8988T (cell line): ENCODE measurements around the gene URI1.
"Not testable (repeated sequence)": the region's sequence is repeated elsewhere in the genome, so short reads cannot be mapped to it uniquely, and the experiment has no call there.

Experiments used
- DNase-seq: peaks from one replicate; pipeline ENCODE4 v3.0.0; 2011

Gene URI1

DNA sequence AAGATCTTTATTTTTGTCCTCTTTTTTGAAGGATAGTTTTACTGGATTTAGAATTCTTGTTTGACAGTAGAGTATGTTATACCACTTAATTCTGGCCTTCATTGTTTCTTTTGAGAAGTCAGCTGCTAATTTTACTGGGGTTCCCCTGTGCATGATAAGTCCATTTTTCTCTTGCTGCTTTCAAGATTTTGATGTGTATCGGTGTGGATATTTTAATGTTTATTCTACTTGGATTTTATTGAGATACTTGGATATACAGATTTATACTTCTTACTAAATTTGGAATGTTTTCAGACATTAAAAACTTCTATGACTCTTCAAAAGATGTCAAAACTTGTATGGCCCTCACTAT, 86.9 kb downstream of the URI1 start:
- DNase-seq: no peak

DNA sequence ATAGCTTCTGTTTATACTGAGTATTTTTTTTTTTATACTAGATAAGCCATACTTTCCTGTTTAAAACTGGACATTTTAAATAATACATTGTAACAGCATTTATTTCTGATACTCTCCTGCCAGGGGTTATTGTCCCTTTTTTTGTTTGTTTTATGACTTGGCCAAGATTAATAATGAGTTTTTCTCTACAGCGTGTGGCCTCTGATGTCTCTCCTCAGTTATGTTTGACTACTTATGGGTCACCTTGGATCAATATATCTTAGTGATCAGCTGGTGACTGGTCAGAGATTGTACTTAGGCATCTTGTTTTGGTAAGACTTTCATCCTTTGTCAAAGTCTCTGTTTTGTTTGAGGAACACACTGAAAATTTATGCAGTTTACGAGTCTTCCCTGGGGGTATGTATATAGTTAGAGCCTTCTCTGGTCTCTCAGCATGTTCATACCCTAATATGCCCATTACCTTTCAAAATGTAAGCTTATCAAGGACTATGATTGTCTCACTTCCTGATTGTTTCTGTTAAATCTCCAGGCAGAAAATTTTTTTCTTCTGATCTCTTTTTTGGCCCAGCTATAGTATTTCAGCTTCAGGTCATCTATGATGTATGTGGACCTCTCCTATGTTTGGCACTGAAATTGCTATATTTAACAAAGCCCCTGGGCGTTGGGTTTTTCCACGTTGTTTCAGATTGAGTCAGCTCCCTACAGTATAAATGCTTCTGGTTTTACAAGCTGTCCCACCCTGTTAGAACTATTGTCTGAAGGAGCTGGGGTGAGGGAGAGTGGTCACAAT, 87.9 kb downstream of the URI1 start:
- no peak for DNase-seq

DNA sequence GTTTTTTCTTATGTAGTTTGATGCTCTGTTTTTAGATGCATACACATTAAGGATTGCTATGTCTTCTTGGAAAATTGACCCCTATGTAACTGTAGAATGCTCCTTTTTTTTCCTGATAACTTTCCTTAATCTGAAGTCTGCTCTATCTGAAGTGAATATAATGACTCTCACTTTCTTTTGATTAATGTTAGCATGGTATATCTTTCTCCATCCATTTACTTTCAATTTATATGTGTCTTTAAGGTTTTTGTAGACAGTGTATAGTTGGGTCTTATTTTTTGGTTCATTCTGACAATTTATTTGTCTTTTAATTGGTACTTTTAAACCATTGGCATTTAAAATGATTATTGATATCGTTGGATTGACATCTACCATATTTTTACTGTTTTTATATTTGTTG, 92.3 kb downstream of the URI1 start:
- DNase-seq: no peak

DNA sequence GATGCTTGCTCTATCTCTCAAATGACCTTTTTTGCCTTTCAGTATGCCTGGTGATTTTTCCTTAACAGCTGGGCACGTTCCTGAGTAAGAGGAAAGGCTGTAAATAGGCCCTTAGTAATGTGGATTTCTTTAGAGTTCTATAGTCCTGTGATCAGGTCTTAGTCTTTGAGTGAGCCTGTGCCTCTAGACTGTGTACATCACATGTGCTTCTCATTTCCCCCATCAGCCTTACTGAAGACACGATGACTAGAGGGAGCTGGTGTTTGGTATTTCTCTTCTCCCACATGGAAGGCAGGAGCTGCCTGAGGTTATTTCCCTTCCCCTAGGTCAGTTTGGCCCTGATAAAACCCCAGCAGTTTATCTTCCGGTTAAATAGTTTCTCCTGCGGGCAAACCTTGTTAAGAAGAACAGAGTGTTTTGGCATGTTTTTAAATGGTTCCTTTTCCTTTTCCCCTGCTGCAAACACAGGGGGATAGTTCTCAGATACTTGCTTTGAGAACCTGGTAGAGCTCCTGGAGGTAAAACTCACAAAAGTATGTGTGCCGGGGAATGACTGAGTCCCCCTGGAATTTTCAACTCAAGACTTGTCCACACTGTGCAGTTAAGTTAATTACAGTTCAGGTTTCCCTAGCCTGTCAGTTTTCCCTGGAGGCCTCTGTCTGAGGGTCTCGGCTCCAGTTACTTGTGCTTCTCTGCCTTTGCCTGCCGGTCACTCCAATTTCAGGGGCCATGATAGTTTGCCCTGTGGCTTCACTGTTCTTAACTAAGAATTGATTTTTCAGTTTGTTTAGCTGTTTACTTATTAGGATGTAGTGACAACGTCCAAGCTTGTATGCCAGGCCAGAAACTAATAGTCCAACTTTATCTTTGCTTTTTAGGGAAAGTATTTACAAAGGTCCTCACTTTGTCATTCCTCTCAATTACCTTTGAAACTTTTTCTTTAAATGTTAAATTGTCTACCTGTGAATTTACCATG, 94.4 kb downstream of the URI1 start:
- no peak for DNase-seq

DNA sequence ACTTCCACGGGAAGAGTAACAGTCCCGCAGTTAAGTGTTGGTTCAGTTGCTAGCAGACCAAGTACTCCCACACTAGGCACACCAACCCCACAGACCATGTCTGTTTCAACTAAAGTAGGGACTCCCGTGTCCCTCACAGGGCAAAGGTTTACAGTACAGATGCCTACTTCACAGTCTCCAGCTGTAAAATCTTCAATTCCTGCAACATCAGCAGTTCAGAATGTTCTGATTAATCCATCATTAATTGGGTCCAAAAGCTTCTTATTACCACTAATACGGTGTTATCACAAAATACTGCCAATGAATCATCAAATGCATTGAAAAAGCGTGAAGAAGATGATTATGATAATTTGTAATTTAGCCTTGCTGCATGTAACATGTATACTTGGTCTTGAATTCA, 95.8 kb downstream of the URI1 start:
- DNase-seq: no peak

DNA sequence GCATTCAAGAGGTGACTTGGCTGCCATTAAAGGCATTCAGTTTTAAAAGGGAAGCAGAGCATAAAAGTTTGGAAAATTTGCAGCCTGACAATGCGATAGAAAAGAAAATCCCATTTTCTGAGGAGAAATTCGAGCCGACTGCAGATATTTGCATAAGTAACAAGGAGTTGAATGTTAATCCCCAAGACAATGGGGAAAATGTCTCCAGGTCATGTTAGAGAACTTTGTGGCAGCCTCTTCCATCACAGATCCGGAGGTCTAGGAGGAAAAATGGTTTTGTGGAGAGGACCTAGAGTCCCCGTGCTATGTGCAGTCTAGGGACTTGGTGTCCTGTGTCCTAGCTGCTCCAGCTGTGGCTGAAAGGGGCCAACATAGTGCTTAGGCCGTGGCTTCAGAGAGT, 99.9 kb downstream of the URI1 start:
- DNase-seq: not testable (repeated sequence)

DNA sequence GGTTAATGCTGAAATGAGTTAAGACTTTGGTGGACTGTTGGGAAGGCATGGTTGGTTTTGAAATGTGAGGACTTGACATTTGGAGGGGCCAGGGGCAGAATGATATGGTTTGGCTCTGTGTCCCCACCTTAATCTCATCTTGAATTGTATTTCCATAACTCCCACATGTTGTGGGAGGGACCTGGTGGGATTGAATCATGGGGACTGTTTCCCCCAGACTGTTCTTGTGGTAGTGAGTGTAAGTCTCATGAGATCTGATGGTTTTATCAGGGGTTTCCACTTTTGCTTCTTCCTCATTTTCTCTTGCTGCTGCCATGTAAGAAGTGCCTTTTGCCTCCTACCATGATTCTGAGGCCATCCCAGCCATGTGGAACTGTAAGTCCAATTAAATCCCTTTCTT, 101.0 kb downstream of the URI1 start:
- not testable (repeated sequence) for DNase-seq

DNA sequence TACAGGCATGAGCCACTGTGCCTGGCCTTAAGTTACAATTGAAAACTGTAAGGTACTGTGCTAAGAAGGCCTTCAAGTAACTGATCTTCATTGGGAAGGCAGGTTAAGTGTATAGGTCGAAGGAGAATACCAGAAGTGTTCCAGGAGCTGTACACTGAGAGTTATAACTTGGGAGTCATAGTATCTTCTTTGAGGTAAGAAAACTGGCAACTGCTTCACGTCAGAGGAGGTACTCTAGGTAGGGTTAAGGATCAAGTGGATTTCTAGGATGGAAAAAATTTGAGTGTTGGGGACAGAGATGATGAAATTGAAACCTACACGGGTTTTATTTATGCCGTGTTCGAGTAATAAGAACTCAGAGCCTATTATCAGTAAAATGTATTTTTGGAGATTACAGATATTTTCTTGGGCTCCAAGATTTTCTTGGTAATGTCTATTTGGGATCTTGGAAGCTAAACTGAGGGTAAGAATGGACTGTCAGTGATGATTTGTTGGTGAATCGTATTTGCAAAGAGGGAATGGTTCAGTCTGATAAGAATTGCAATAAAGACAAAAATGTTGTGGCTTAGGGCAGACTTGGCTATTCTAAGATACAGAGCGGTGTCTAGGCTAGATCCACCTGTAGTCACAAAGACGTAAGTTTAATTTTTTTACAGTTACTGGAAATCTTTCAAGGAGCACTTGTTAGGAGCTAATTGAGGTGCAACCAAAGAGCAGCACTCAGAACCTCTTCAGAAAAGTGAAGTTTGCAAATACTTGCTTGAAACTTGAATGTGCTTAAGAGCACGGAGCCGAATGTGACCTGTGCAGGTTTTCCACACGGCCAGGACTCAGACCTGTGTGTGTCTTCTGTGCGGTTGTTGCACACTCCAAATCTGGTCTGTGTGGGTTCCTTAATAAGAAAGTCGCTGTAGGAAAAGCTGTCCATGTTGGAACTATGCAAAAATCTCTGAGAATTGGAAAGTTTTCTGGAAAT, 102.5 kb downstream of the URI1 start:
- DNase-seq: no peak

DNA sequence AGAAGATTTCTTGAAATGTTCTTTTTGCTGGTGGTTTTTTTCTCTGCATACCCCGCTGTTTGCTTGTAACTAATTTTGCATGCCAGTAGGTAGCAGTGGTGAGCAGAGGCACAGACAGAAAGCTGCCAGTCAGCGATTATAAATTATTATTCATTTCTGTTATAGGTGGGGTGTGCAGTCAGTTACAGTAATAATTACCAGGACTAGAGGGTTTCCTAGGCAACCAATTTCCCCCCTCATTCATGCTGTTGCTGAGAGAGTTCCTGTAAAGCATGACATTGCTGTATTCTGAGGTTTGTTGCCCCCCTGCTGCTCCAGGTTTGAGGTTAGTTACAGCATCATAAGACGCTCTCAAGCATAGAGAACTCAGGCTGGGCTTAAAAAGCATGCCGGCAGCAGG, 104.5 kb downstream of the URI1 start:
- DNase-seq: no peak

DNA sequence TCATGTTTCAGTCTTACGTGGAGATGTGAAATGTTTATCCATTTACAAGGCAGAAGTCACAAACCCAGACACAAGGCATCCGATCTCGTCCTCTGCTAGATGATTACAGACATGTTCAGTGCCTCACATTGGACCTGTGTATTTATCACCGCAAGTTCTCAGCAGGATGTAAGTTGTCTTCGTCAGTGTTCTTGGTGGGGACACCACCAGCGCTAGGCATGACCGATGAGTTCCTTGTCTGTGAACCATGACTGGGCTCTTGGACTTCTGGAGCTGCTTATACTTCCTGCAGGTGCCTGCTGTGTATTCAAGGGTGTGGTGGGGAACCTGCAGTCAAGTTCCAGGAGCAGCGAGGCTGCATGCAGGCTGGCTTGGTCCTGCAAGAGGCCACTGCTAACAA, 105.4 kb downstream of the URI1 start:
- no peak for DNase-seq

DNA sequence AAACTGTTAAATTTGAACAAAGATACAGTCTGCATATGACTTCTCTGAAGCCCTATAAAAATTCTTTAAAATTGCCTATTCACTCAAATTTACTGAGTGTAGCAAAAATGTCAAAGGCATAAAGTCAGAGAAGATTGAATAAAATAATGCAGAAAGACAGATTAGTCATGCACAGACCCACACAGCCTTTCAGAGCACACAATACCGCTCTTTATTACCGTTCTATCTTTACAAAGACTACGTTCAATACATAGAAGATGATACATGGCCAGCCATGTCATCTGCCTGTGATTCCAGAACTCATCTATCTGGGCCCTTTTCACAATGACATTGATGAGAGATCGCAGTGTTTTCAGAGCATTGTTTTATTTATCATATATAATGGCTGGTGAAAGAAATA, 107.2 kb downstream of the URI1 start:
- DNase-seq: no peak

DNA sequence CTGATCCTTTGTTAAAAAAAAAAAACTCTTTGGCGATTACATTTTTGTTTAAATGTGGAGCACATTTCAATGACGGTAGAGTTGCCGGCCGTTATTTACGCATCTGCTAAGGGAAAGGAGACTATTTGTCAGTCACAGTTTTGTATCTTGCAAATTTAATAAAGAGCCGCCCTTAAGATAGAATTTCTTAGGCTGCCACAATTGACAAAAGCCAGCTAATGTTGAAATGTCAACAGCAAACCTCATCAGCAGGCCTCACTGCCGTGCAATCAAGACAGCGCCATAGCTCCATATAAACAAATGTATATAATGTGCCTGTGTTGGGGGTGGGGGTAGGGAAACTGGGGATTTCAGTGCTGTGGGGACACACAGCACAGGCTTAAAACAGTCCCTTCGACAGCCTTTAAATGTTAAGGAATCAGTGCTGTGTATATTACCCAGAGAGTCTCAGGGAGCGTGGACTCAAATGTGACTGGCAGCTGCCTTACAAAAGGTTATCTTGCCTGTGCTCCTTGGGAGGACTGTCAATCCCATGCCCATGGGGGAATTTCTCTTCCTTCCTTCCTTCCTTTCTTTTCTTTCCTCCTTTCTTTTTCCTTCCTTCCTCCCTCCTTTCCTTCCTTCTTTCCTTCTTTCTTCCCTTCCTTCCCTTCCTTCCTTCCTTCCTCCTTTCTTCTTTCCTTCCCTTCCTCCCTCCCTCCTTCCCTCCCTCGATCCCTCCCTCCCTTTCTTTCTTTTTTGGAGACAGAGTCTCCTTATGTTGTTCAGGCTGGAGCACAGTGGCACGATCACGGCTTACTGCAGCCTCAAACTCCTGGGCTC, 108.0 kb downstream of the URI1 start:
- DNase-seq: no peak

DNA sequence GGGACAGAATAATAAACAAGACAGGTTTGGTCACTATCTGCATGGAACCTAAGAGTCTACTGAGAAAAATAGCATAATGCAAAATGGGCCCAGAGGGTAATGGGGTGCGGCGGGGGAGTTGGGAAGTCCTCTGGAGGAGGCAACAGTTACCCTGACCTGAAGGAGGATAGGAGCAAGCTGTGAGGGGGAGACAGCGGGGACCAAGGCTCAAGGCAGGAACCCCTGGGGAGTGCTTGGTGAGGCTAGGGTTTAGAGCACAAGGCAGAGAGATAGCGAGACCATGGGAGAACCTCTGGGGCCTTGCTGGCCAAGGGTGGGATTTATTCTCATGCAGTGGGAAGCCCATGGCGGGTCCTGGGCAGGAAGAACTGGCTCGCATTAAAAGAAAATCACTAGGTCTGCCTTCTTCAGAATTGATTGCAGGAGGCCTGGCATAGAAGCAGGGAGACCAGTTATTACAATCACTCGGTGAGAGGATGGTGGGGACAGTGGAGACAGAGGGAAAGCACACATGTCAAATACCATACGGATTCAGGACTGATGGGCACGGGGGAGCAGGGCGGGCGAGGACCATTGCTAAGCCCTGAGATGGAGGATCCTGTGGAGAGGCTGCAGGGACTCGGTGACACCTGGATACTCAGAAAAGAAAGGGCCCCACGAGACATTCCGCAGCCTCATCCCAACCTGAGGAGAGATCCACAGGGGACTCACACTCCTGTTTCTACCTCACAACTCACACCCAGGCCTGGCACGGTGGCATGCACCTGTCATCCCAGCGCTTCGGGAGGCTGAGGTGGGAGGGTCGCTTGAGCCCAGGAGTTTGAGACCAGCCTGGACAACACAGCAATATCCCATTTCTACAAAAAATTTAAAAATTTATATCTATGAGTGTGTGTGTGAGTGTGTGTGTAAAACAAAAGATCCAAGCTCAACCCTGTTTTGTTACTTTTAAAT, 110.4 kb downstream of the URI1 start:
- DNase-seq: no peak

DNA sequence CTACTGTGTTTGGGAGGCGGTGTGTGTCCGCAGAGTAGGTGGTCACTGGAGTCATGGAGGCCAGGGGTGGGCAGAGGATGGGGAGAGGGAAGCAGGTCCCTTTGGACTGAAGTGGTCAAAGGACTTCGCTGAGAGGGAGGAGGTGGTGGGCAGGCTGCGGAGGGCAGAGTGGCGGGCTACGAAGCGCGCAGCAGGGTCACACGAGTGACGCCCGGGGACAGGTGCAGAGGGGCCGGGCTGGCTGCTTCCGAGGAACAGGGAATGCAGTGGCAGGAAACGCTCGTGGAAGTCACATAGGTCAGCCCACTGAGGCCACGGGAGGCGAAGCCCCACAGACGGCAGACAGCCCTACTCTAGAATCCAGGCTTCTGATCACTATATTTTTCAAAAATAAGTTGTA, 111.5 kb downstream of the URI1 start:
- no peak for DNase-seq

DNA sequence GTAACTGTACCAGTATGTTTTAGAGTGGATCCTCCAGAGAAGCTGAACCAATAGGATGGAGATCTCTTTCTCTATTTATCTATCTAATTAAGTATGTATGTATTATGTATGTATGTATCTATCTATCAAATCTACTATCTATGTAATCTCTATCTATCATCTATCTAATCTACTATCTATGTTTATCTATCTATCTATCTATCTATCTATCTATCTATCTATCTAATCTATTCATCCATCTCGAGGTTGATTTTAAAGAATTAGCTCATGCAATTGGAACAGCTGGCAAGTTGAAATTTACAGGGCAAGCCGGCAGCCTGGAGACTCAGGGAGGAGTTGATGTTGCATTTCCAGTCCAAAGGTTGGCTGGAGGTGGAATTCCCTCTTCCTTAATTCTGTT, 112.2 kb downstream of the URI1 start:
- no peak for DNase-seq

DNA sequence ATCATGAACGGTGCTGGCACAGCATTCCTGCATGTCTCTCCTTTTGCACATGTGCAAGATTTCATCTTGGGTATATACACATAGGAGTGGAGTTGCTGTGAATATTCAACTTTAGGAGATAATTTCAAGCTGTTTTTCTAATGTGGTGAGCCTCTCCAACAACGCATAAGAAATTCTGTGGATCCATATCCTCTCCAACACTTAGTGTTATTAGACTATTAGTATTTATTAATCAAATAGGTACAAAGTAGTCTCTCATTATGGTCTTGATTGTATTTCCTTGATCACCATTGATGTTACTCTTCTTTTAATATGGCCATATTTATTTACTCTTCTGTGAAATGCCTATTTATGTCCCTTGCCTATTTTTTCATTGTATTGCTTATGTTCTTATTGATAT, 114.5 kb downstream of the URI1 start:
- DNase-seq: no peak

DNA sequence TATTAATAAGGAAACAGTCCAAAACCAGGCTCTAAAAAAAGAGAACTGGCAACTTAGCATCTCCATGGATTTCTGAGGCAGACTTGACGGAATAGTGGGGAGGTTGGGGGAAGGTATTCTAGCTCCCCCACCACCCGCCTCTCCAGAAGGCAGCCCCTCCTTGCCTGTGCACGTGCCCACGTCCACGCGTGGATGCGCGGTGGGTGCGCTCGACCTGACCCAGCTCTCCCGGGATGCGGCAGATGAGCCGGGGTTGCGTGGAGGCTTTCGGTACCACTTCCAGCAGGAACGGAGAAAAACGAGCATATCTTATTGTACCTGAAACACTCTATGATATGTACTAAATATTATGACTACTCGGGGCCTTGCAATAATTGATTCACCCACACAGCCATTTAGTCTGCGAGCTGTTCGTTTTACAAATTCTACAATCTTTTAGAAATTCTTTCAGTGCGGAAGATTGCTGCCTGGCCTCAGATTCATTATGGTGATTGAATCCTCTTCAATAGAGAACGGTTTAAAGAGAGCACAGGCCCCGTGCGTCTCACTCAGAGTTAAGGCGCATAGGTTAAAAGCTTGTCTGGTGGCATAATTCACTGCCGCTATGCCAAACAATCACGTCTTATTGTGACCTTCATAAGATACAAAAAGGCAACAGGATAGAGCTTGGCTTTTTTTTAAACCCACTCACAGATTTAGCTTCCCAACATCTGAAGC, 117.9 kb downstream of the URI1 start:
- DNase-seq: peak; percentile 15

DNA sequence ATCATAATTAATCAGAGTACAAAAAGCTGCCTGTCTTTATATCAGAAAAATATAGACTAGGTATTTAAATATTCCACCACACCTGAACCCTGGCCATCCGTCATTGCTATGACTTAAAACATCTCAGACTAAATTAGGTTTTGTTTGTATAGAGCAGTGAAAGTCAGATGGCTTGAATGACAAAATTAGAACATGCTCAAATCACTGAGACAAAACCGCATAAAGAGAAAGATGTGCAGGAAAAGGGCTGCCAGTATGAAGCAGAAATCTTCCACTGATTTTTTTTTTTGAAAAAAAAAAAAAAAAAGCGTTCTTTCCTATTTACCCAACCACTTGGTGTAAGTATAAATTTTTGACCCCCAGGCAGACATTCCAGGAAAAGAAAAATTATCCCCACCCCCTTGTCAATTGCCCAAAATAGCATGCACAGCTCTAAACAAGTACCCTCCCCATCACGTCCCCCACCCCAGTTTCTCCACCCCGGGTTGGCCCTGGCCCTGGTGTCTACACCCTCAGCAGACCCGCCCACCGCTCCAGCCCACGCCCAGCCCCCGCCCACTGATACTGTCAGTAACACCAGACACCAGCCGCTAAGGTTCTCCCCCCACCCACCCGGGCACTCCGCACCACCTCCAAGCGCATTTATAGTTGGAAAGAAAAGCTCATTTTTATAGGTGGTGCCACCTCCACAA, 118.6 kb downstream of the URI1 start:
- peak; percentile 19 for DNase-seq
